ENCODE results near the gene TMBIM1. TPM values are rescaled to one million over a fixed set of nuclear protein-coding genes. Genes with fewer than 3 reads are reported as not detected.

The TMBIM1 gene
- total RNA-seq, 1 donor from 2014 or later = 212 TPM

Other genes starting within 250 kb of the TMBIM1 start
- gene RUFY4, start 223.2 kb downstream of the TMBIM1 start, total RNA-seq (ENCODE audit: insufficient read depth, low replicate concordance) = 13.7 TPM
- 1.7 TPM for gene CXCR2, start 166.5 kb downstream of the TMBIM1 start, total RNA-seq (ENCODE audit: insufficient read depth, low replicate concordance)
- gene CXCR1, start 125.5 kb downstream of the TMBIM1 start, total RNA-seq (ENCODE audit: insufficient read depth, low replicate concordance) = 2.9 TPM
- 158 TPM for gene ARPC2, start 75.3 kb downstream of the TMBIM1 start, total RNA-seq (ENCODE audit: insufficient read depth, low replicate concordance)
- 2.4 TPM for gene GPBAR1, start 31.5 kb downstream of the TMBIM1 start, total RNA-seq (ENCODE audit: insufficient read depth, low replicate concordance)
- 74.4 TPM for gene AAMP, start 22.4 kb downstream of the TMBIM1 start, total RNA-seq (ENCODE audit: insufficient read depth, low replicate concordance)
- gene PNKD, start 22.0 kb downstream of the TMBIM1 start, total RNA-seq (ENCODE audit: insufficient read depth, low replicate concordance) = 7.7 TPM
- gene CATIP, start 64.4 kb upstream of the TMBIM1 start, total RNA-seq (ENCODE audit: insufficient read depth, low replicate concordance) = 2.4 TPM
- gene SLC11A1, start 89.8 kb upstream of the TMBIM1 start, total RNA-seq (ENCODE audit: insufficient read depth, low replicate concordance) = 32.5 TPM
- 74.2 TPM for gene CTDSP1, start 107.4 kb upstream of the TMBIM1 start, total RNA-seq (ENCODE audit: insufficient read depth, low replicate concordance)
- 2.4 TPM for gene VIL1, start 126.6 kb upstream of the TMBIM1 start, total RNA-seq (ENCODE audit: insufficient read depth, low replicate concordance)